Activated B cell treated with CpG ODN at 0.5 μM for 24 hours (primary cell): ENCODE data around the gene TMEM151A. TPM values are rescaled to one million over a fixed set of nuclear protein-coding genes. Genes with fewer than 3 reads are reported as not detected.

Experiments
- ATAC-seq: fragments of 200-7000 bp; cut with Tn5 transposase; one replicate; pipeline ENCODE4 v1.10.0; 2021; ENCODE audit warnings: low read depth, mild to moderate bottlenecking, moderate library complexity
- CTCF ChIA-PET: fragments of 350-600 bp; sonication (Branson Sonifier 250); formaldehyde crosslinking; loops from one replicate; lab custom pipeline; 2021; ENCODE audit warnings: antibody characterized with exemption; lab: Charles Lee
- POLR2A ChIA-PET: fragments of 350-600 bp; sonication (Branson Sonifier 250); formaldehyde crosslinking; loops from one replicate; lab custom pipeline; 2021; ENCODE audit warnings: antibody characterized with exemption; lab: Charles Lee
- DNase-seq: peaks from one replicate; pipeline ENCODE4 v3.0.0; 2022
- H3K27ac Mint-ChIP-seq: one replicate; pipeline ENCODE4 v1.8.0; 2020; ENCODE audit warnings: mixed read lengths
- H3K27me3 Mint-ChIP-seq: one replicate; pipeline ENCODE4 v1.8.0; 2021; ENCODE audit warnings: mixed read lengths
- H3K36me3 Mint-ChIP-seq: one replicate; pipeline ENCODE4 v1.8.0; 2021; ENCODE audit warnings: low read depth, mixed read lengths
- H3K4me1 Mint-ChIP-seq: one replicate; pipeline ENCODE4 v1.8.0; 2021; ENCODE audit warnings: mixed read lengths
- H3K4me3 Mint-ChIP-seq: one replicate; pipeline ENCODE4 v1.8.0; 2020; ENCODE audit warnings: mild to moderate bottlenecking, mixed read lengths
- H3K9me3 Mint-ChIP-seq: one replicate; pipeline ENCODE4 v1.8.0; 2020; ENCODE audit warnings: mixed read lengths
- intact Hi-C: fragments of 100-400 bp; cut with micrococcal nuclease; formaldehyde crosslinking; loops from one replicate; pipeline ENCODE4 v1.15.1; 2024
- total RNA-seq: library from RNA; stranded (reverse); gene quantifications from 2 replicates; pipeline ENCODE4 v1.2.3, GENCODE V29; 2022
- TF ChIP-seq, protein P1 (sequence below): fragments of 200-600 bp; IDR thresholded peaks from one replicate; pipeline ENCODE4 v1.8.0; 2022; ENCODE audit warnings: antibody characterized with exemption, mild to moderate bottlenecking

TMEM151A gene
- total RNA-seq, 1 donor from 2014 or later: not detected

DNA sequence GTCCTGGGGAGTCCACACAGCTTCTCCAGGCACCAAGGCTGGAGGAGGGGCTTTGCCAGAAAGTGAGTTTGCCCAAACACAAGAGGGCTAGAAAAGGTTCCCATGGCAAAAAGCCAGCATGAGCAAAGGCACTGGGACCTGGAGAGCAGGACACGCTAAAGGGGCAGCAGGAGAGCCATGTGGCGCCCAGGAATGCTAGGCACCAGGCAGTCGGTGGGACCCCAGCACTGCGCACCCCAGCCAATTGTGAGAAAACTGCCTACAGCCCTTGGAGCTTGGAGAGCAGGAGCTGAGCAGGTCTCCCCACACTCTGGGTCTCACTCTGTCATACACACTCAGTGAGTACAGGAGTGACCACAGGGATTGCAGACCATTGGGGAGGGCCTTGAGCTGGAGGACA is 28.5 kb upstream of the TMEM151A start:
- Mint-ChIP-seq H3K9me3 (no peaks in the 10 kb centered on the region), H3K4me3 (no peak overlapping the region), H3K36me3 (peaks cover 59% of the 10 kb centered on the region), H3K4me1 (peaks cover 25% of the 10 kb centered on the region), H3K27ac (no peak overlapping the region), H3K27me3 (no peaks in the 10 kb centered on the region)
- POLR2A ChIA-PET: no interaction called here
- intact Hi-C loops: no loop called here
- ATAC-seq (no peak), DNase-seq (no peak)
- TF ChIP-seq, protein P1, sequence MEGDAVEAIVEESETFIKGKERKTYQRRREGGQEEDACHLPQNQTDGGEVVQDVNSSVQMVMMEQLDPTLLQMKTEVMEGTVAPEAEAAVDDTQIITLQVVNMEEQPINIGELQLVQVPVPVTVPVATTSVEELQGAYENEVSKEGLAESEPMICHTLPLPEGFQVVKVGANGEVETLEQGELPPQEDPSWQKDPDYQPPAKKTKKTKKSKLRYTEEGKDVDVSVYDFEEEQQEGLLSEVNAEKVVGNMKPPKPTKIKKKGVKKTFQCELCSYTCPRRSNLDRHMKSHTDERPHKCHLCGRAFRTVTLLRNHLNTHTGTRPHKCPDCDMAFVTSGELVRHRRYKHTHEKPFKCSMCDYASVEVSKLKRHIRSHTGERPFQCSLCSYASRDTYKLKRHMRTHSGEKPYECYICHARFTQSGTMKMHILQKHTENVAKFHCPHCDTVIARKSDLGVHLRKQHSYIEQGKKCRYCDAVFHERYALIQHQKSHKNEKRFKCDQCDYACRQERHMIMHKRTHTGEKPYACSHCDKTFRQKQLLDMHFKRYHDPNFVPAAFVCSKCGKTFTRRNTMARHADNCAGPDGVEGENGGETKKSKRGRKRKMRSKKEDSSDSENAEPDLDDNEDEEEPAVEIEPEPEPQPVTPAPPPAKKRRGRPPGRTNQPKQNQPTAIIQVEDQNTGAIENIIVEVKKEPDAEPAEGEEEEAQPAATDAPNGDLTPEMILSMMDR: no peak
- CTCF ChIA-PET: no interaction called here

DNA sequence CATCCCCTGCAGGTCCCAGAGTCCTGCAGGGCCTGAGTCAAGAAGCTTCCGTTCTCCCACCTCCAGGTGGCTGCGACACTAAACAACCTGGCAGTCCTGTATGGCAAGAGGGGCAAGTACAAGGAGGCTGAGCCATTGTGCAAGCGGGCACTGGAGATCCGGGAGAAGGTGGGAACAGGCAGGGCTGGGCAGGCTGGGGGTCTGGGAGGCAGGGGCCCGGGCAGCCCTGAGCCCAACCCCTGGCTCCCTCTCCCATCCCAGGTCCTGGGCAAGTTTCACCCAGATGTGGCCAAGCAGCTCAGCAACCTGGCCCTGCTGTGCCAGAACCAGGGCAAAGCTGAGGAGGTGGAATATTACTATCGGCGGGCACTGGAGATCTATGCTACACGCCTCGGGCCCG is 27.9 kb upstream of the TMEM151A start:
- Mint-ChIP-seq H3K4me3 (no peak overlapping the region), H3K9me3 (no peaks in the 10 kb centered on the region), H3K36me3 (peaks cover 61% of the 10 kb centered on the region), H3K27ac (no peak overlapping the region), H3K4me1 (peaks cover 21% of the 10 kb centered on the region), H3K27me3 (no peaks in the 10 kb centered on the region)
- ATAC-seq: no peak
- ChIA-PET POLR2A (no interaction called here), CTCF (no interaction called here)
- intact Hi-C loops: no loop called here
- TF ChIP-seq, protein P1: no peak
- DNase-seq: no peak

DNA sequence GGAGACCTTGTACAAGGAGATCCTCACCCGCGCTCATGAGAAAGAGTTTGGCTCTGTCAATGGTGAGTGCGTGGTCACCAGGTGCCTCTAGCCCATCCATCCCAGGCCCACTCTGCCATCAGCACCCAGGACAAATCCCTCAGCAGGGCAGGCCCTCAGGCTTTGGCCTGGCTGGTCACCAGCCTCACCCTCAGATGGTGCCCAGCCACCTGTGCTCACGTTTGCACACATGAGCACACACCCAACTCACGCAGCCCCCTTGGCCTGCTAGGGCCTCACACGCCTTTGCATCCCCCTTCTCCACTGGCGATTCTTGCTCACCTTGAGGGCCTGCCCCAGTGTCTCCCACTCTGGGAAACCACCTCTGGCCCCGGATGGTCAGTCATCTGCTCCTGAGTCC is 27.3 kb upstream of the TMEM151A start:
- TF ChIP-seq, protein P1: no peak
- CTCF ChIA-PET: no interaction called here
- no peak overlapping the region for H3K4me3 Mint-ChIP-seq
- H3K36me3 Mint-ChIP-seq: peaks cover 59% of the 10 kb centered on the region
- no peaks in the 10 kb centered on the region for H3K27me3 Mint-ChIP-seq
- DNase-seq: no peak
- intact Hi-C loops: no loop called here
- no peak overlapping the region for H3K27ac Mint-ChIP-seq
- H3K9me3 Mint-ChIP-seq: no peaks in the 10 kb centered on the region
- ATAC-seq: no peak
- POLR2A ChIA-PET: interaction anchor here (0.6 kb wide), 3 partner anchors 108 to 1150 kb away, joined by 3 to 6 read pairs (median 3); no protein-coding TSS in a partner anchor
- H3K4me1 Mint-ChIP-seq: peaks cover 20% of the 10 kb centered on the region

DNA sequence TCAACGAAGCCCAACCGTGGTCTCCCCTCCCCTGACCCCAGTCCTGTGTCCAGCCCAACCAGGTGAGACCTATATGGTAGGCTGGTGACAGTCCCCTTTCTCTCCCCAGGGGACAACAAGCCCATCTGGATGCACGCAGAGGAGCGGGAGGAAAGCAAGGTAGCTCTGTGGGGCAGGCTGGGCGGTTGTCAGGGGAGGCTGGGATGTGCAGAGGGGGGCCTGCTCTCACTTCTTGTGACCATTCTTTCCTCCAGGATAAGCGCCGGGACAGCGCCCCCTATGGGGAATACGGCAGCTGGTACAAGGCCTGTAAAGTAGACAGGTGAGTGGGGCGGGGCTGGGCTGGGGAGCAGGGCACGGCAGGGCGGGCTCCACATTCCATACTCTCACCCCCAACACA is 26.8 kb upstream of the TMEM151A start:
- no peak overlapping the region for H3K4me3 Mint-ChIP-seq
- H3K4me1 Mint-ChIP-seq: peaks cover 22% of the 10 kb centered on the region
- H3K9me3 Mint-ChIP-seq: no peaks in the 10 kb centered on the region
- DNase-seq: no peak
- POLR2A ChIA-PET: interaction anchor here (0.6 kb wide), 3 partner anchors 108 to 1149 kb away, joined by 3 to 6 read pairs (median 3); no protein-coding TSS in a partner anchor
- H3K36me3 Mint-ChIP-seq: peaks cover 57% of the 10 kb centered on the region
- no peaks in the 10 kb centered on the region for H3K27me3 Mint-ChIP-seq
- intact Hi-C loops: loop anchor here (5.0 kb wide), 3 partner anchors 553 to 1542 kb away; partner anchors contain the start of genes KAT5 and PC
- CTCF ChIA-PET: no interaction called here
- ATAC-seq: no peak
- H3K27ac Mint-ChIP-seq: no peak overlapping the region
- TF ChIP-seq, protein P1: no peak

DNA sequence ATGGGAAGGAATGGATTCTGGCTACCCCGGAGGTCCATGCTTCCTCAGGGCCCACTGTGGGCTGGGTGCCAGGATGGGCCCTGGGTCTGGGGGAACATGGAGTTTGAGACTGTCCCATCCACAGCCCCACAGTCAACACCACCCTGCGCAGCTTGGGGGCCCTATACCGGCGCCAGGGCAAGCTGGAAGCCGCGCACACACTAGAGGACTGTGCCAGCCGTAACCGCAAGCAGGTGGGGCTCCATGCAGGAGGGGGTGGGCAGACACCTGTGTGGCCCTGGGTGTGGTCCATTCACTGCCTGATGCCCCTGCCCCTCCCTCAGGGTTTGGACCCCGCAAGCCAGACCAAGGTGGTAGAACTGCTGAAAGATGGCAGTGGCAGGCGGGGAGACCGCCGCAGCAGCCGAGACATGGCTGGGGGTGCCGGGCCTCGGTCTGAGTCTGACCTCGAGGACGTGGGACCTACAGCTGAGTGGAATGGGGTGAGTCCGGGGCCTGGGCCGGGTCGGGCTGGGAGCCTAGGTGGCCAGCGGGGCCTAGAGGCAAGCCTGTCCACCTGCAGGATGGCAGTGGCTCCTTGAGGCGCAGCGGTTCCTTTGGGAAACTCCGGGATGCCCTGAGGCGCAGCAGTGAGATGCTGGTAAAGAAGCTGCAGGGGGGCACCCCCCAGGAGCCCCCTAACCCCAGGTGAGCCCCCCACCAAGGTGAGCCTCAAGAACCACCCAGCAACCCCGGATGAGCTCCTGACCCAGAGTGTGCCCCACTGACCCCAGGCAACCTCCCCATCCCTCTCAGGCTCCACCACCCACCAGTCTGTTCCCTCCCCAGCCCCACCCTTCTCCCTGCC is 25.9 kb upstream of the TMEM151A start:
- ATAC-seq: no peak
- Mint-ChIP-seq H3K4me3 (no peak overlapping the region), H3K4me1 (peaks cover 28% of the 10 kb centered on the region), H3K27ac (no peak overlapping the region), H3K27me3 (no peaks in the 10 kb centered on the region), H3K36me3 (peaks cover 55% of the 10 kb centered on the region), H3K9me3 (no peaks in the 10 kb centered on the region)
- TF ChIP-seq, protein P1: no peak
- DNase-seq: no peak
- intact Hi-C loops: loop anchor here (5.0 kb wide), 3 partner anchors 553 to 1542 kb away; partner anchors contain the start of genes KAT5 and PC
- CTCF ChIA-PET: no interaction called here
- POLR2A ChIA-PET: no interaction called here
